Activated naive CD4-positive, alpha-beta T cell treated with anti-CD3 and anti-CD28 coated beads, Interleukin-2, amount 10 ng/mL, durations not matched to agents 7 days and 5 days (primary cell): Measurements from ENCODE around the gene MYEF2.

Experiments used
- CTCF ChIA-PET: fragments of 350-600 bp; sonication (Branson Sonifier 250); formaldehyde crosslinking; loops from one replicate; lab custom pipeline; 2021; ENCODE audit warnings: antibody characterized with exemption; lab: Charles Lee
- DNase-seq: peaks from one replicate; pipeline ENCODE4 v3.0.0-alpha.2; 2020
- H3K27ac Mint-ChIP-seq: one replicate; pipeline ENCODE4 v1.8.0; 2021; ENCODE audit warnings: mild to moderate bottlenecking, moderate library complexity, mixed read lengths
- H3K27me3 Mint-ChIP-seq: one replicate; pipeline ENCODE4 v1.8.0; 2021; ENCODE audit warnings: mild to moderate bottlenecking, mixed read lengths
- H3K36me3 Mint-ChIP-seq: one replicate; pipeline ENCODE4 v1.8.0; 2021; ENCODE audit warnings: mixed read lengths
- H3K4me1 Mint-ChIP-seq: one replicate; pipeline ENCODE4 v1.8.0; 2021; ENCODE audit warnings: mixed read lengths
- H3K4me3 Mint-ChIP-seq: one replicate; pipeline ENCODE4 v1.8.0; 2021; ENCODE audit warnings: mild to moderate bottlenecking, moderate library complexity, mixed read lengths
- H3K9me3 Mint-ChIP-seq: one replicate; pipeline ENCODE4 v1.8.0; 2021; ENCODE audit warnings: mixed read lengths

The MYEF2 gene

DNA sequence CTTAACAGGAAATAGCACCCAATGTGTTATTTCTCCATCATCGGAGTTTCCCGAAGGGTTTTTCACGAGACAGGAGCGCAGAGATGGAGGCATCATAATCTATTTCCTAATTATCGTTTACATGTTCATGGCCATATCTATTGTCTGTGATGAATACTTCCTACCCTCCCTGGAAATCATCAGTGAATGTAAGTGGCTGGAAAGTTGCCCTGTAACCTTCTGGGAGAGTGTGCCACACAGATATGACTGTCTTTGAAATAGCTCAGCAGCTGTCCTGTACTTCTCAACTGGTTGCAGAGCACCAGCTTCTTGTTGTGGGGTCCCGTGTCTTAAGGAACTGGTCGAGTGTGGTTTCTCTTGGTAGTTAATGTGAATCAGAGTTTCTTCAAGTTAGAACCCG, 56.2 kb downstream of the MYEF2 start:
- H3K27me3 Mint-ChIP-seq = peaks cover 8% of the 10 kb centered on the region
- H3K4me3 Mint-ChIP-seq = no peak overlapping the region
- CTCF ChIA-PET = no interaction called here
- no peak overlapping the region for H3K27ac Mint-ChIP-seq
- no peaks in the 10 kb centered on the region for H3K9me3 Mint-ChIP-seq
- no peaks in the 10 kb centered on the region for H3K4me1 Mint-ChIP-seq
- no peak for DNase-seq
- H3K36me3 Mint-ChIP-seq = no peaks in the 10 kb centered on the region

DNA sequence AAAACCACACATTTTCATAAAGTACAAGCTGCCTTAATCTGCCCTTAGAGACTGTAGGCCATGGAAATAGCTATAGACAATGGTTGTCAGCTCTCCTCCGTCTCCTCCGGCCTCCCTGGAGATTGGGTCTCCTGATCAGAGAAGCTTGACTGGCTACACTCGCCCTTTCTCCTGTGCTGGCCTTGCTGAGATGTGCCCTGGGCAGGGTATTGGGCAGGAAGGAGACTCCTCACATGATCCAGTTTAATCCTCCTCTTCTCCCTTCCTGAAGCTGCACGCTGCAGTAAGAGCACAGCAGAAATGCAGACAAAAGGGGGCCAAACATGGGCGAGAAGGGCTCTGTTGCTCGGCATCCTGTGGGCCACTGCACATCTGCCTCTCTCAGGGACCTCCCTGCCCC, 57.4 kb downstream of the MYEF2 start, which contains the start of gene SLC24A5:
Gene SLC24A5 (plus strand): TSS at position 246 of the 400 bp plus-strand sequence. CDS start 55 bp downstream, at position 301.
- Mint-ChIP-seq H3K27me3 (peaks cover 8% of the 10 kb centered on the region), H3K4me3 (no peak within 1 kb of the TSS), H3K27ac (no peak within 1 kb of the TSS), H3K9me3 (no peaks in the 10 kb centered on the region), H3K36me3 (no peaks in the 10 kb centered on the region), H3K4me1 (no peaks in the 10 kb centered on the region)
- DNase-seq = no peak
- CTCF ChIA-PET = no interaction called here

DNA sequence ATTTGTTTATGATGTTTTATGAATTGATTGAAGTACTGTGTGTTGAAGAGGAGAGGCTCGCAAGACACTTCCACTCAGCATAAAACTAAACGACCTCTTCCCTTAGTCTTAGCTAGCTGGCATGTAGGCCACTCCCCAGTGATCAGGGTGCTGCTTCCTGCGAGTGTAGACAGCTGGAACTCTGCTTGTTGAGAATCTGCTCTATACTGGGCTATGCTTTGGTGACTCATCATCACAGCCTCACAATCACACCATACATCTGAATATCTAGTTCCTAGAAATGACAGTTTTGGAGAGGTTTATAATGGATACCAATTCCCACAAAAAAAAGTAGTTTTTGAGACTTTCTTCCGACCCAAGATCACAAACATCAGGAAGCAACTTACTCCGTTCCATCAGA, 58.8 kb downstream of the MYEF2 start:
- CTCF ChIA-PET = no interaction called here
- Mint-ChIP-seq H3K36me3 (no peaks in the 10 kb centered on the region), H3K4me1 (no peaks in the 10 kb centered on the region), H3K27me3 (peaks cover 8% of the 10 kb centered on the region), H3K4me3 (no peak overlapping the region), H3K9me3 (no peaks in the 10 kb centered on the region), H3K27ac (no peak overlapping the region)
- no peak for DNase-seq

DNA sequence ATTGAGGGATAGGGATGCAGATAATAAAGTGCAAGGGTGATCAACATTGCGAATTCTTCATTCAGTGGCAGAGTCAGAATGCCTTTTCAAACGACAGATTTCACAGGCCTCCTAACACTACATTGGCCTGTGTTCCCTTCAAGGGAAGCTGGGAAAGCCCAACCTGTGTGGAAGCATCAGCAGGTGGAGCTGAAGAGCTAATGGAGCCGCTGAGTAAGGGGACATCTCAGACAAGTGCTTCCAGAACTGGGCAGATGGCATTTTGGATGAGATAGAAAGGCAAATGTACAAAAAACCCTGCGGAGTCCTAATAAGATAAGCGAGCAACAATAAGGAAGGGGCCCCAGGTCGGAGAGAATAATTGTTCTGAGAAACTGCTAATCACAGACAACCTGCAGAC, 65.9 kb downstream of the MYEF2 start:
- DNase-seq = no peak
- no peaks in the 10 kb centered on the region for H3K4me1 Mint-ChIP-seq
- no peak overlapping the region for H3K27ac Mint-ChIP-seq
- CTCF ChIA-PET = no interaction called here
- H3K27me3 Mint-ChIP-seq = peaks cover 4% of the 10 kb centered on the region
- no peak overlapping the region for H3K4me3 Mint-ChIP-seq
- no peaks in the 10 kb centered on the region for H3K9me3 Mint-ChIP-seq
- H3K36me3 Mint-ChIP-seq = no peaks in the 10 kb centered on the region

DNA sequence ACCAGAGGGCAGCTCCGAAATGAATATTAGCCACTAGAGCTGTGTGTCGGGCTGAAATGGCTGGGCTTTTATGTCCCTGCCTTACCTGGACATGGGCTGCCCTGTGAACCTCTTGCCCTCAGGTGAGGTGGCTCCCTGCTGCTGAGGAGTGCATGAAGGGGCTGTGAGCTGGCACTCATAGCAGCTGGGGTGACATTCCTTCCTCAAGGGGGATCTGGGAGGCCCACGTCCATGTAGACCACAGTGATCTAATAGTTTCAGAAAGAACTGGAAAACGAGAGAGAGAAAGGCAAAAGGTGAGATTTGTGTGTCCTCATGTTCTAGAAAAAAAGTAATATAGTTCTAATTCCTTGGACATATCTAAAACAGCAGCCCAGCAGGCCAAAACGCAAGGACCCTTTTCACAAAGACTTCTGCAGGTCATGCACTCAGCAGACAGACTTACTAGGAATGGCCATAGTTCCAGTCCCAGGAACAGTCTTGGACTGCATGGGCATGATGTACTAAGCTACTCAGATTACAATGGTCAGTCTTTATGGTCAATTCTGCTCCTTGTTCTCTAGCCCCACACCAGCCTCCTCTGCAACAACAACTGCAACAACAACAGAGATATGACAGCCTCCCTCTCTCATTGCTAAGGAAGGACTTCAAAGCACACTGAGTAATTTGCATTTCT, 68.1 kb downstream of the MYEF2 start:
- no peaks in the 10 kb centered on the region for H3K36me3 Mint-ChIP-seq
- no peak for DNase-seq
- H3K27ac Mint-ChIP-seq = no peak overlapping the region
- H3K4me1 Mint-ChIP-seq = no peaks in the 10 kb centered on the region
- no peak overlapping the region for H3K4me3 Mint-ChIP-seq
- CTCF ChIA-PET = no interaction called here
- peaks cover 7% of the 10 kb centered on the region for H3K27me3 Mint-ChIP-seq
- no peaks in the 10 kb centered on the region for H3K9me3 Mint-ChIP-seq

DNA sequence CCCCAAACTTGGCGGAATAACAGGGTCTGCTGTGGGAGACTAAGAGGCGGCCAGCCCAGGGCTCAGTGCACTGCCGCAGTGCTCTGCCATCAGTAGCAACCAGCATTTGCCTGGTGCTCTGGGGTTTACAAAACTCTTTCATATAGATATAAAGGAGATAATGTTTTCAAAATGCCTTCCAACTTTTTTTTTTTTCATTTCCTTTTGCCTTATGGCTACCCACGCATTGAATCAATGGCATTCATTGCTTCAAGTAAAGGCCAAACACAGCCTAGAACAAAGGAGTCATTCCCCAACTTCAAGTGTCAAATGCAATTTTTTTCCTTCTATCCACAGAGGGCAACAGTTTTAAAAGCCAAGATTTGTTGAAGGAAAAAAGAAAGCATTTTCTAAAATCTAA, 68.9 kb downstream of the MYEF2 start:
- no peak for DNase-seq
- Mint-ChIP-seq H3K9me3 (no peaks in the 10 kb centered on the region), H3K27me3 (peaks cover 7% of the 10 kb centered on the region), H3K36me3 (no peaks in the 10 kb centered on the region), H3K4me1 (no peaks in the 10 kb centered on the region), H3K27ac (no peak overlapping the region), H3K4me3 (no peak overlapping the region)
- CTCF ChIA-PET = no interaction called here

DNA sequence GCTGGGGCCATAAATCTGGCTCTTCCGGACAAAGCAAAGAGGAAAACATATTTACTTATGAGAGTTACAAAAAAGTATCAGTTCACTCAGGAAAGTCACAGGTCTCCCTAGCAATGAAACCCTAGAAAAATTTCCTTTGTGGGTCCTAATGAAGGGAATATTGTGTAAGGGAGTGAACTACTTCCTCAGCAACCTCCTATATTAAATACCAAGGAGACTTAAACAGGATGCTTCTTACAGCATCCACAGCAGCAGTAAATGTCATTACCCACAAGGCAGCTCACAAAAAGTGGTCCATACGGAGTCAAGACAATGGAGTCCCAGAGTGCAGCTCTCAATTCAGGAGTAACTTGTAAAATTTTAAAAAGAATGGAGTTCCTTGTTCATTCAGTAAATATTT, 72.2 kb downstream of the MYEF2 start:
- Mint-ChIP-seq H3K4me3 (no peak overlapping the region), H3K36me3 (no peaks in the 10 kb centered on the region), H3K27ac (no peak overlapping the region), H3K27me3 (peaks cover 7% of the 10 kb centered on the region), H3K4me1 (no peaks in the 10 kb centered on the region), H3K9me3 (no peaks in the 10 kb centered on the region)
- CTCF ChIA-PET = interaction anchor here (0.8 kb wide), 1 partner anchor 9 kb away, joined by 3 read pairs; no protein-coding TSS in a partner anchor
- DNase-seq = no peak

DNA sequence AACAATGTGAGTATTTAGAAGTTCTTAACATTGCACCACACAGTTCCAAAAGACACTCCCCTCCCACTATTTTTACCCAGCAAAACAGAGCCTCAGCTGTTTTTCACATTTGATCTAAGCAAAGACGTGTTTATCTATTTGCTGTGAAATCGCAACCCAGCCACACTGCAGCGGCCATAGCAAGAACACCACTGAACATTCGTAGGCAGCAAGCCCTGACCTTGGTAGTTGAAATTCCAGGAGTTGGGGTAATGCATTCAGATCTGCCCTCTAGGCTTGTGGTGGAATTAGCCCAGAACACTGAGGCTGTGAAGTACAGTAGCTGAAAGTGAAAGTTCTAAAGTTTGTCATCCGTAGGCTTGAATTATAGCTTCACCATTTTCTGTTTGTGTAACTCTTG, 74.4 kb downstream of the MYEF2 start:
- Mint-ChIP-seq H3K27me3 (peaks cover 7% of the 10 kb centered on the region), H3K9me3 (no peaks in the 10 kb centered on the region), H3K36me3 (no peaks in the 10 kb centered on the region), H3K4me3 (no peak overlapping the region), H3K4me1 (no peaks in the 10 kb centered on the region), H3K27ac (no peak overlapping the region)
- CTCF ChIA-PET = no interaction called here
- no peak for DNase-seq

DNA sequence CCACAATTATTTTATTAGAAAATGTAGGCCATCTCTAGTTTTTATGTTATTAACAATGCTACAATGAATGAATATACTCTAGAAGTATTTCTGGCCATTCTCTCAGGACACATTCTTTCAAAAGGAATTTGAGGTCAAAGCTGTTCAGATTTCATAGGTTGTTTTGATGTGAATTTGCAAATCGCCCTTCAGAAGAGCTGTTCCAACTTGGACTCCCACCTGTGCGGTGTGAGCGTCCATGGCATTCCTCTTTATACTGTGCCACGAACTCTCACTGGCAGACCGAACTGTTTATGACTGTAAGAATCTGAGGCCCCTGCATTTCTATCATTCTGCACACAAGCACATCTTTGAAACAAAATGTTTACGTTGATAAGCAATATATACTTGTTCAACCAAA, 75.9 kb downstream of the MYEF2 start:
- Mint-ChIP-seq H3K9me3 (no peaks in the 10 kb centered on the region), H3K27me3 (peaks cover 6% of the 10 kb centered on the region), H3K36me3 (no peaks in the 10 kb centered on the region), H3K4me1 (no peaks in the 10 kb centered on the region), H3K27ac (no peak overlapping the region), H3K4me3 (no peak overlapping the region)
- CTCF ChIA-PET = no interaction called here
- DNase-seq = no peak

DNA sequence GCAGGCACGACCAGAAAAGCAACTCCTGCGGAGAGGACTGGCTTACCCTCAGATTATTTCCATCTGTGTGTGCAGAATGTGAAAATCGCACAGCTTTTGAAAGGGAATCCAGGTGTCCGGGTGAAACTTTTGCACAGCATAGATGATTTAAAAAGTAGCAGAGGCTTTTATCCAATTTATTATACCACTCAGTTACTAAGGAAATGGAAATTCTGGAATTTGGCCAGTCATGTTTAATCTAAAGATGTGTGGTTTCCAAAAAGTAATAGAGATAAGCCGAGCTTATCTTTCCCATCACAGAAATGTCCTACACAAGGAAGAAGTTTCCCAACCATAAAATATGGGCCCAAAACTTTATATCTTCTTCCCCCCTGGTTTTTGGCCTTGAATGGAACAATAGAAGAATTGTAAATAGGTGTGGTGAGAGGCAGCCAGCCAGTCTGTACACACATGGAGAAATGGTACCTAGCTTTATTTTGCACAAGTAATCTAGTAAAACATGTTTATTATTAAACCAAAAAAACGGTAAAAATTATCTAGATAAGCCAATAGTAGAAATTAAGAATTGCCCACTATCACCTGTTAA, 76.6 kb downstream of the MYEF2 start:
- no peaks in the 10 kb centered on the region for H3K4me1 Mint-ChIP-seq
- no peak overlapping the region for H3K4me3 Mint-ChIP-seq
- peaks cover 3% of the 10 kb centered on the region for H3K27me3 Mint-ChIP-seq
- no peak overlapping the region for H3K27ac Mint-ChIP-seq
- DNase-seq = no peak
- H3K36me3 Mint-ChIP-seq = no peaks in the 10 kb centered on the region
- CTCF ChIA-PET = no interaction called here
- no peaks in the 10 kb centered on the region for H3K9me3 Mint-ChIP-seq

DNA sequence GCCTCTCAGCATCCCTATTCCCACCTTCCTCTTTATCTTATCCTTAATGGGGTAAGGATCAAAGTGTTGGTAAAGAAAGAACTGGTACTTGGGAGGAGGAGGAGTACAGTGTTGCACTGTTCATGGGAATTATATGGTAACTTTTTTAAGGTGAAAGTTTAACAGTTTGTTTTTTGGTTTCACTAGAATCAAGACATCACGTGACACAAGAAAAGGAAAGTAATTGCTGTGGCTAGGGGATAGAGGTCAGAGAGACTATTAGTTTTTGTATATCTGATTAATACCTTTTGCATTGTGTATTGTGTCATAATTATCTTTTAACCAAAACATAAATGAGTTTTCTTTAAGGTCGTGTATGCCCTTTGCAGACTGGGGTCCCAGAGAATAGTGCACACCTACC, 80.8 kb downstream of the MYEF2 start:
- no peak for DNase-seq
- no peaks in the 10 kb centered on the region for H3K4me1 Mint-ChIP-seq
- CTCF ChIA-PET = no interaction called here
- no peaks in the 10 kb centered on the region for H3K36me3 Mint-ChIP-seq
- H3K27me3 Mint-ChIP-seq = peaks cover 6% of the 10 kb centered on the region
- no peaks in the 10 kb centered on the region for H3K9me3 Mint-ChIP-seq
- H3K27ac Mint-ChIP-seq = no peak overlapping the region
- no peak overlapping the region for H3K4me3 Mint-ChIP-seq

DNA sequence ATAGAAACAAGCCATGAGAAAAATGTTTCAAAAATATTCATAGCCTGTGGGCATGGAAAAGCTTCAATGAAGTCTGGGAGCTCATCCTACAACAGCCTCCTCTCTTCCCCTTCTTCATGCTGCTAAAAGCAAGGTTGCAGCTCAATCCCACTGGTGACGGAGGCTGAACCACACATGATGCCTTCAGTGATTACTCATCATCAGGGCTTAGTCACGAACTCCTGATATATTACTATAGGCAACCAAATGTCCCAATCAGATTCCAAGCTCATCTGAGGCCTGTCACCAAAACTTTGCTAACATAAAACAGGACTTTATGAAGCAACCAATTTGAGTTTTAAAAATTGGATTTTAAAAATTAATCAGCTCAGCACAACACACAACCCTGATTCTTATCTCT, 81.3 kb downstream of the MYEF2 start:
- H3K27ac Mint-ChIP-seq = no peak overlapping the region
- no peak for DNase-seq
- H3K9me3 Mint-ChIP-seq = no peaks in the 10 kb centered on the region
- no peaks in the 10 kb centered on the region for H3K4me1 Mint-ChIP-seq
- H3K27me3 Mint-ChIP-seq = peaks cover 3% of the 10 kb centered on the region
- no peak overlapping the region for H3K4me3 Mint-ChIP-seq
- H3K36me3 Mint-ChIP-seq = no peaks in the 10 kb centered on the region
- CTCF ChIA-PET = no interaction called here

DNA sequence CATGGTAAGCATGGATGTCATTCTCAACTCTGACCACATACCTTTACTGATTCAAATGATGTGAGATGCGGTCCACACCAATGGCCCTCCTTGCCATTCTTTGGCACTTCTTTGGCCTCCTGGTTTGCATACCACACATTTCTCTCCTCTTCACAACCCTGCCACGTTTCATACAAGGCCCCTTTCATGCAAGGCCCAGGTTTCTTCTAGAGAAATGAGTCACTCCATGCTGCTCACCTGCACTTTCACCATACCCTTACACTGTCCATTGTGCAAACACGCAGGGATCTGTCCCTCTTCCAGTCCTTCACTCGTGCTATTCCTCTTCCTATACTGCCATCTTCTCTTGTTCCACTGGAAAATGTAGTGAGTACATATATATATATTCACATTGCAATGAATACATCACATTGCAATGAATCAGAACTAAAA, 81.7 kb downstream of the MYEF2 start:
- DNase-seq = no peak
- Mint-ChIP-seq H3K27ac (no peak overlapping the region), H3K27me3 (peaks cover 3% of the 10 kb centered on the region), H3K4me1 (no peaks in the 10 kb centered on the region), H3K4me3 (no peak overlapping the region), H3K9me3 (no peaks in the 10 kb centered on the region), H3K36me3 (no peaks in the 10 kb centered on the region)
- CTCF ChIA-PET = no interaction called here

DNA sequence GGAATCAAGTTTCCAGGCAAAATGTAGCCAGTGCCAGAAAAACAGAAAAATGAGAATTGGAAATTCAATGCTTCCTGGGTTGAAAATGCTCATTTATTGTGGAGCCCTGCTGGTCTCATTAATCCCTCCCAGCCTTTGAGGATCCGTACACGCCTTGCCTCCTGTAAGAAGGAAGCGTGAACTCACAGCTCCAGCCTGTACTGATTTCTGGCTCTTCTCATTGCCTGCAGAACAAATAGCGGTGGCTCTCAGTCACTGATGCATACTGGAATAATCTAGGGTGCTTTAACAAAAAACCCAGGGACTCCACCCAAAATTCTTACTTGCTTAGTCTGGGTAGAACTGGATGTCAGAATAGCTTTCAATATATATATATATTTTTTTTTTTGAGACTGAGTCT, 86.6 kb downstream of the MYEF2 start:
- H3K4me3 Mint-ChIP-seq = no peak overlapping the region
- H3K9me3 Mint-ChIP-seq = no peaks in the 10 kb centered on the region
- DNase-seq = no peak
- H3K4me1 Mint-ChIP-seq = no peaks in the 10 kb centered on the region
- H3K36me3 Mint-ChIP-seq = no peaks in the 10 kb centered on the region
- CTCF ChIA-PET = no interaction called here
- peaks cover 3% of the 10 kb centered on the region for H3K27me3 Mint-ChIP-seq
- no peak overlapping the region for H3K27ac Mint-ChIP-seq

DNA sequence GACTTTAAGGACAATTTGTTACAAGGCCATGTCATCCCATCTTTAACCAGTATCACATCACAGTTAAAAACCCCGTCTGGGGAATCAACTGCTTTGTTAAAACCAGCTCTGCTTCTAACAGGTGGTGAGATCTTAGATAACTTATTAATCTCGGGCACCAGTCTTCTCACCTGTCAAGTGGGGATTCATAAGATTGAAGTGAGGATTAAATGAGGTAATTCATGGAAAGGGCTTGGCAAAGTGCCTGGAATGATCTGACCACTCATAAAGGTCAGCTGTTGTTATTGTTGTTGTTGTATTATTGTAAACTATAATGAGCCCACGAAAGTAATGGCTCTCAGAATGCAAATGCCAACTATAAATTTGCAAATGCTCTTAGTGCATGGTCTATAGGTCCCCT, 87.4 kb downstream of the MYEF2 start:
- H3K27ac Mint-ChIP-seq = no peak overlapping the region
- H3K9me3 Mint-ChIP-seq = no peaks in the 10 kb centered on the region
- H3K4me1 Mint-ChIP-seq = no peaks in the 10 kb centered on the region
- DNase-seq = no peak
- H3K27me3 Mint-ChIP-seq = no peaks in the 10 kb centered on the region
- no peaks in the 10 kb centered on the region for H3K36me3 Mint-ChIP-seq
- no peak overlapping the region for H3K4me3 Mint-ChIP-seq
- CTCF ChIA-PET = no interaction called here
